ENCODE results near the gene ARMC9.
"Not testable (repeated sequence)": the region's sequence is repeated elsewhere in the genome, so short reads cannot be mapped to it uniquely, and the experiment has no call there.

ARMC9 gene

GRCh38 chr2:231300722-231301076, 102.3 kb downstream of the ARMC9 start:
- H3K4me3 ChIP-seq (ENCODE audit: low read depth, low read length) = no peak overlapping the region
- CTCF ChIA-PET = no interaction called here
- TF ChIP-seq SP3 (tag by site-specific recombination; IDR thresholded peaks at IDR 0.05) (no peak), GLI2 (tag by site-specific recombination; IDR thresholded peaks at IDR 0.05; ENCODE audit: borderline replicate concordance, low read depth) (no peak), ZNF19 (tag by site-specific recombination; IDR thresholded peaks at IDR 0.05; ENCODE audit: low read depth) (no peak), HOXC10 (CRISPR knock-in tag; IDR thresholded peaks at IDR 0.05) (no peak), ZNF146 (tag by site-specific recombination; IDR thresholded peaks at IDR 0.05) (no peak)
- no peak overlapping the region for H3K27ac ChIP-seq (ENCODE audit: extremely low read depth, low read depth, low read length)
- H3K4me1 ChIP-seq (ENCODE audit: control insufficient read depth, insufficient read depth, low read length) = peaks cover 6% of the 10 kb centered on the region; the same call in 1 of the 2 replicates
- POLR2A ChIA-PET = no interaction called here
- no peaks in the 10 kb centered on the region for H3K9me3 ChIP-seq (ENCODE audit: control insufficient read depth, insufficient read depth, low read depth, low read length)
- H3K36me3 ChIP-seq (ENCODE audit: control insufficient read depth in 2 of 2, insufficient read depth in 1 of 2, low read length in 2 of 2) = no peaks in the 10 kb centered on the region

GRCh38 chr2:231304259-231304658, 105.8 kb downstream of the ARMC9 start:
- H3K4me1 ChIP-seq (ENCODE audit: control insufficient read depth, insufficient read depth, low read length); H3K27ac ChIP-seq (ENCODE audit: extremely low read depth, low read depth, low read length); H3K4me3 ChIP-seq (ENCODE audit: low read depth, low read length); H3K36me3 ChIP-seq (ENCODE audit: control insufficient read depth in 2 of 2, insufficient read depth in 1 of 2, low read length in 2 of 2); POLR2A ChIA-PET; H3K9me3 ChIP-seq (ENCODE audit: control insufficient read depth, insufficient read depth, low read depth, low read length): not testable (repeated sequence)
- CTCF ChIA-PET = interaction anchor here (0.7 kb wide), 1 partner anchor 155 kb away, joined by 3 read pairs; no protein-coding TSS in a partner anchor

- Histone ChIP-seq H3K4me1 (ENCODE audit: control insufficient read depth, insufficient read depth, low read length) (peaks cover 6% of the 10 kb centered on the region; the same call in 1 of the 2 replicates), H3K4me3 (ENCODE audit: low read depth, low read length) (no peak overlapping the region), H3K36me3 (ENCODE audit: control insufficient read depth in 2 of 2, insufficient read depth in 1 of 2, low read length in 2 of 2) (no peaks in the 10 kb centered on the region), H3K9me3 (ENCODE audit: control insufficient read depth, insufficient read depth, low read depth, low read length) (no peaks in the 10 kb centered on the region), H3K27ac (ENCODE audit: extremely low read depth, low read depth, low read length) (no peak overlapping the region)
- TF ChIP-seq SALL2 (tag by site-specific recombination; IDR thresholded peaks at IDR 0.05; ENCODE audit: borderline replicate concordance) (no peak), ZBTB17 (tag by site-specific recombination; IDR thresholded peaks at IDR 0.05) (no peak), ZNF394 (tag by site-specific recombination; IDR thresholded peaks at IDR 0.05; ENCODE audit: borderline replicate concordance) (no peak), MEIS1 (CRISPR knock-in tag; IDR thresholded peaks at IDR 0.05; ENCODE audit: borderline replicate concordance) (no peak), ZBTB8A (tag by site-specific recombination; IDR thresholded peaks at IDR 0.05) (no peak), TRIM28 (IDR thresholded peaks at IDR 0.05; ENCODE audit: borderline replicate concordance, low read length) (peak; percentile 70), ZNF488 (tag by site-specific recombination; IDR thresholded peaks at IDR 0.05) (no peak)
- ChIA-PET CTCF (interaction anchor here (0.7 kb wide), 1 partner anchor 1415 kb away, joined by 3 read pairs; no protein-coding TSS in a partner anchor), POLR2A (no interaction called here)
Observed at GRCh38 chr2:231305221-231305620, 106.8 kb downstream of the ARMC9 start.

- Histone ChIP-seq H3K36me3 (ENCODE audit: control insufficient read depth in 2 of 2, insufficient read depth in 1 of 2, low read length in 2 of 2) (no peaks in the 10 kb centered on the region), H3K4me1 (ENCODE audit: control insufficient read depth, insufficient read depth, low read length) (peaks cover 6% of the 10 kb centered on the region; the same call in 1 of the 2 replicates), H3K9me3 (ENCODE audit: control insufficient read depth, insufficient read depth, low read depth, low read length) (no peaks in the 10 kb centered on the region), H3K4me3 (ENCODE audit: low read depth, low read length) (no peak overlapping the region), H3K27ac (ENCODE audit: extremely low read depth, low read depth, low read length) (no peak overlapping the region)
- ChIA-PET CTCF (interaction anchor here (0.7 to 2.0 kb wide), 3 partner anchors 11 to 105 kb away, joined by 5 to 13 read pairs (median 10); no protein-coding TSS in a partner anchor), POLR2A (no interaction called here)
- TF ChIP-seq SCRT2 (tag by site-specific recombination; IDR thresholded peaks at IDR 0.05) (0 out of 2 replicates have a peak, but pooled peaks have one; percentile 33), ZIC2 (tag by site-specific recombination; IDR thresholded peaks at IDR 0.05) (0 out of 2 replicates have a peak, but pooled peaks have one; percentile 34), ZFP3 (tag by site-specific recombination; IDR thresholded peaks at IDR 0.05; ENCODE audit: low read depth) (no peak)
Observed at GRCh38 chr2:231306791-231307393, 108.5 kb downstream of the ARMC9 start.

GRCh38 chr2:231308219-231308618, 109.8 kb downstream of the ARMC9 start:
- H3K36me3 ChIP-seq (ENCODE audit: control insufficient read depth in 2 of 2, insufficient read depth in 1 of 2, low read length in 2 of 2) = no peaks in the 10 kb centered on the region

More at GRCh38 chr2:231308219-231308618, 109.8 kb downstream of the ARMC9 start:
- ChIA-PET POLR2A (no interaction called here), CTCF (no interaction called here)
- Histone ChIP-seq H3K9me3 (ENCODE audit: control insufficient read depth, insufficient read depth, low read depth, low read length) (no peaks in the 10 kb centered on the region), H3K4me1 (ENCODE audit: control insufficient read depth, insufficient read depth, low read length) (peaks cover 6% of the 10 kb centered on the region; the same call in 1 of the 2 replicates), H3K27ac (ENCODE audit: extremely low read depth, low read depth, low read length) (no peak overlapping the region), H3K4me3 (ENCODE audit: low read depth, low read length) (no peak overlapping the region)
- no peak for TF ChIP-seq ZNF335 (tag by site-specific recombination; conservative IDR thresholded peaks at IDR 0.05)
- TF ChIP-seq ZNF626 (tag by site-specific recombination; IDR thresholded peaks at IDR 0.05) = no peak
- TF ChIP-seq ZNF645 (tag by site-specific recombination; IDR thresholded peaks at IDR 0.05) = no peak
- no peak for TF ChIP-seq ZNF202 (tag by site-specific recombination; IDR thresholded peaks at IDR 0.05; ENCODE audit: borderline replicate concordance)
- TF ChIP-seq ZNF776 (tag by site-specific recombination; IDR thresholded peaks at IDR 0.05; ENCODE audit: borderline replicate concordance) = no peak
- TF ChIP-seq ZNF677 (tag by site-specific recombination; IDR thresholded peaks at IDR 0.05) = no peak
- TF ChIP-seq ZNF416 (tag by site-specific recombination; IDR thresholded peaks at IDR 0.05) = no peak
- TF ChIP-seq ZNF175 (tag by site-specific recombination; IDR thresholded peaks at IDR 0.05) = no peak
- no peak for TF ChIP-seq ZNF23 (tag by site-specific recombination; IDR thresholded peaks at IDR 0.05; ENCODE audit: borderline replicate concordance)
